DOHH2 (cell line): ENCODE data around the gene TAAR1.

ENCODE experiments used
- H3F3A ChIP-seq: fragments of 200-600 bp; sonication (generic), shearing (Covaris generic); 2 replicates; pipeline ENCODE4 v1.6.0; 2016; ENCODE audit warnings: antibody characterized with exemption, mild to moderate bottlenecking; ENCODE audit not compliant: control insufficient read depth, insufficient read depth
- H3K27ac ChIP-seq: fragments of 200-600 bp; sonication (generic); 2 replicates; pipeline ENCODE4 v1.5.1; 2014; ENCODE audit warnings: low read depth, mild to moderate bottlenecking, low read length, moderate library complexity
- H3K27me3 ChIP-seq: fragments of 200-600 bp; sonication (generic); 2 replicates; pipeline ENCODE4 v1.6.1; 2014; ENCODE audit warnings: mild to moderate bottlenecking, low read length, mixed read lengths; ENCODE audit not compliant: control insufficient read depth
- H3K36me3 ChIP-seq: fragments of 200-600 bp; sonication (generic); 2 replicates; pipeline ENCODE4 v1.6.1; 2014; ENCODE audit warnings: mild to moderate bottlenecking, low read length, moderate library complexity, mixed read lengths; ENCODE audit not compliant: control insufficient read depth
- H3K4me1 ChIP-seq: fragments of 200-600 bp; sonication (generic); 2 replicates; pipeline ENCODE4 v1.6.1; 2014; ENCODE audit warnings: mild to moderate bottlenecking, low read length, mixed read lengths; ENCODE audit not compliant: control insufficient read depth
- H3K4me2 ChIP-seq: fragments of 200-600 bp; sonication (generic); 2 replicates; pipeline ENCODE4 v1.6.0; 2014; ENCODE audit warnings: mild to moderate bottlenecking, low read length, moderate library complexity
- H3K4me3 ChIP-seq: fragments of 200-600 bp; sonication (generic); 2 replicates; pipeline ENCODE4 v1.5.1; 2014; ENCODE audit warnings: mild to moderate bottlenecking, low read length, mixed read lengths
- H3K79me2 ChIP-seq: fragments of 200-600 bp; sonication (generic); 2 replicates; pipeline ENCODE4 v1.6.1; 2014; ENCODE audit warnings: mild to moderate bottlenecking, low read length, mixed read lengths; ENCODE audit not compliant: control insufficient read depth
- H3K9me2 ChIP-seq: fragments of 200-600 bp; sonication (generic); replicated peaks from 2 replicates; pipeline ENCODE4 v1.6.1; 2014; ENCODE audit warnings: mild to moderate bottlenecking, low read length, mixed read lengths; ENCODE audit not compliant: control insufficient read depth
- H3K9me3 ChIP-seq: fragments of 200-600 bp; sonication (generic); 2 replicates; pipeline ENCODE4 v1.6.1; 2014; ENCODE audit warnings: antibody characterized with exemption, low read length, mixed read lengths; ENCODE audit not compliant: control insufficient read depth, insufficient read depth
- H4K20me1 ChIP-seq: fragments of 200-600 bp; sonication (generic); 2 replicates; pipeline ENCODE4 v1.6.0; 2014; ENCODE audit warnings: low read depth, mild to moderate bottlenecking, antibody characterized with exemption, low read length, moderate library complexity; ENCODE audit not compliant: control insufficient read depth, insufficient read depth
- CTCF ChIP-seq: fragments of 200-600 bp; sonication (generic); IDR thresholded peaks from one replicate; pipeline ENCODE4 v1.5.1; 2014; ENCODE audit warnings: antibody characterized with exemption, mild to moderate bottlenecking, low read depth, low read length; ENCODE audit not compliant: poor library complexity, severe bottlenecking
- EZH2phosphoT487 ChIP-seq: fragments of 200-600 bp; sonication (generic); IDR thresholded peaks from 2 replicates; pipeline ENCODE4 v1.6.1; 2017; ENCODE audit warnings: borderline replicate concordance, mild to moderate bottlenecking, antibody characterized with exemption, low read length, moderate library complexity, mixed read lengths

The TAAR1 gene

GRCh38 chr6:132623106-132623845 is 35.7 kb downstream of the TAAR1 start:
- Histone ChIP-seq H3K27ac (no peak overlapping the region), H3F3A (no peaks in the 10 kb centered on the region), H3K4me1 (no peaks in the 10 kb centered on the region), H3K4me2 (no peak overlapping the region), H4K20me1 (no peaks in the 10 kb centered on the region), H3K36me3 (no peaks in the 10 kb centered on the region), H3K9me2 (no peaks in the 10 kb centered on the region), H3K79me2 (no peaks in the 10 kb centered on the region), H3K27me3 (no peaks in the 10 kb centered on the region), H3K9me3 (no peaks in the 10 kb centered on the region), H3K4me3 (no peak overlapping the region)
- TF ChIP-seq CTCF (no peak), EZH2phosphoT487 (no peak)

- Histone ChIP-seq H3K79me2 (no peaks in the 10 kb centered on the region), H3F3A (no peaks in the 10 kb centered on the region), H3K36me3 (no peaks in the 10 kb centered on the region), H3K27me3 (no peaks in the 10 kb centered on the region), H4K20me1 (no peaks in the 10 kb centered on the region), H3K27ac (no peak overlapping the region), H3K9me2 (no peaks in the 10 kb centered on the region), H3K4me1 (no peaks in the 10 kb centered on the region), H3K9me3 (no peaks in the 10 kb centered on the region), H3K4me2 (no peak overlapping the region), H3K4me3 (no peak overlapping the region)
- TF ChIP-seq EZH2phosphoT487 (no peak), CTCF (no peak)
Observed at GRCh38 chr6:132616677-132617076, 42.3 kb downstream of the TAAR1 start.

GRCh38 chr6:132614554-132614953 is 44.4 kb downstream of the TAAR1 start:
- Histone ChIP-seq H3K9me2 (no peaks in the 10 kb centered on the region), H3F3A (no peaks in the 10 kb centered on the region), H3K79me2 (no peaks in the 10 kb centered on the region), H3K4me2 (no peak overlapping the region), H3K36me3 (no peaks in the 10 kb centered on the region), H3K4me3 (no peak overlapping the region), H3K4me1 (no peaks in the 10 kb centered on the region), H3K27ac (no peak overlapping the region), H3K9me3 (no peaks in the 10 kb centered on the region), H4K20me1 (no peaks in the 10 kb centered on the region), H3K27me3 (no peaks in the 10 kb centered on the region)
- TF ChIP-seq CTCF (no peak), EZH2phosphoT487 (no peak)
